ENCODE data around the gene PFKFB2.

The PFKFB2 gene

GRCh38 chr1:207070811-207071210 is 17.7 kb downstream of the PFKFB2 start:
- TF ChIP-seq, protein P1, sequence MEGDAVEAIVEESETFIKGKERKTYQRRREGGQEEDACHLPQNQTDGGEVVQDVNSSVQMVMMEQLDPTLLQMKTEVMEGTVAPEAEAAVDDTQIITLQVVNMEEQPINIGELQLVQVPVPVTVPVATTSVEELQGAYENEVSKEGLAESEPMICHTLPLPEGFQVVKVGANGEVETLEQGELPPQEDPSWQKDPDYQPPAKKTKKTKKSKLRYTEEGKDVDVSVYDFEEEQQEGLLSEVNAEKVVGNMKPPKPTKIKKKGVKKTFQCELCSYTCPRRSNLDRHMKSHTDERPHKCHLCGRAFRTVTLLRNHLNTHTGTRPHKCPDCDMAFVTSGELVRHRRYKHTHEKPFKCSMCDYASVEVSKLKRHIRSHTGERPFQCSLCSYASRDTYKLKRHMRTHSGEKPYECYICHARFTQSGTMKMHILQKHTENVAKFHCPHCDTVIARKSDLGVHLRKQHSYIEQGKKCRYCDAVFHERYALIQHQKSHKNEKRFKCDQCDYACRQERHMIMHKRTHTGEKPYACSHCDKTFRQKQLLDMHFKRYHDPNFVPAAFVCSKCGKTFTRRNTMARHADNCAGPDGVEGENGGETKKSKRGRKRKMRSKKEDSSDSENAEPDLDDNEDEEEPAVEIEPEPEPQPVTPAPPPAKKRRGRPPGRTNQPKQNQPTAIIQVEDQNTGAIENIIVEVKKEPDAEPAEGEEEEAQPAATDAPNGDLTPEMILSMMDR (IDR thresholded peaks at IDR 0.05; ENCODE audit: low read depth, low read length, missing control alignments), result no peak
- no peak for DNase-seq (ENCODE audit: extremely low read depth, low read depth)
- no peak overlapping the region for H3K4me3 ChIP-seq (replicated peaks; ENCODE audit: low read depth, low read length)

- TF ChIP-seq, protein P1 (IDR thresholded peaks at IDR 0.05; ENCODE audit: low read depth, low read length, missing control alignments), result no peak
- no peak for DNase-seq (ENCODE audit: extremely low read depth, low read depth)
Observed at GRCh38 chr1:207071426-207071825, 18.4 kb downstream of the PFKFB2 start.

DNA sequence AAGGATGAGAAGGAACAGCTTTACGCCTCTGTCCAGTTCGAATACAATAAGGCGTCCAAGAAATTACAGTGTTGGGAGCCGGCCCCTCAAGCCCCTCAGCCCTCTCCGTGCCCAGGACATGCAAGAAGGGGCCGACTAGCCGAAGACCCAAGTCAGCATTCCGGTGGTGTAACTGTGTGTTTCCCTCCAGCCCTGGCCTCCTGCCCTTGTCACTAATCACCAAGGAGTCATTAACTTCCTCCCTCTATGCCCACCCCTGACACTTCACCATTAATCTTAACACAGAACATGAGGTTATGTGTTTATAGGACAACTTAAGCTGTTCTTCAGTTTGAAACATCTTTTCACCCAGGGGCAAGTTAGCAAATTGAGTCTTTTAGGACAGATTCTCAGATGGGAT is 19.2 kb downstream of the PFKFB2 start:
- H3K4me3 ChIP-seq (replicated peaks; ENCODE audit: low read depth, low read length), result no peak overlapping the region
- TF ChIP-seq, protein P1 (IDR thresholded peaks at IDR 0.05; ENCODE audit: low read depth, low read length, missing control alignments), result no peak
- no peak for DNase-seq (ENCODE audit: extremely low read depth, low read depth)

More at GRCh38 chr1:207071426-207071825, 18.4 kb downstream of the PFKFB2 start:
- no peak overlapping the region for H3K4me3 ChIP-seq (replicated peaks; ENCODE audit: low read depth, low read length)

GRCh38 chr1:207073906-207074820 is 21.1 kb downstream of the PFKFB2 start:
- no peak for DNase-seq (ENCODE audit: extremely low read depth, low read depth)

DNA sequence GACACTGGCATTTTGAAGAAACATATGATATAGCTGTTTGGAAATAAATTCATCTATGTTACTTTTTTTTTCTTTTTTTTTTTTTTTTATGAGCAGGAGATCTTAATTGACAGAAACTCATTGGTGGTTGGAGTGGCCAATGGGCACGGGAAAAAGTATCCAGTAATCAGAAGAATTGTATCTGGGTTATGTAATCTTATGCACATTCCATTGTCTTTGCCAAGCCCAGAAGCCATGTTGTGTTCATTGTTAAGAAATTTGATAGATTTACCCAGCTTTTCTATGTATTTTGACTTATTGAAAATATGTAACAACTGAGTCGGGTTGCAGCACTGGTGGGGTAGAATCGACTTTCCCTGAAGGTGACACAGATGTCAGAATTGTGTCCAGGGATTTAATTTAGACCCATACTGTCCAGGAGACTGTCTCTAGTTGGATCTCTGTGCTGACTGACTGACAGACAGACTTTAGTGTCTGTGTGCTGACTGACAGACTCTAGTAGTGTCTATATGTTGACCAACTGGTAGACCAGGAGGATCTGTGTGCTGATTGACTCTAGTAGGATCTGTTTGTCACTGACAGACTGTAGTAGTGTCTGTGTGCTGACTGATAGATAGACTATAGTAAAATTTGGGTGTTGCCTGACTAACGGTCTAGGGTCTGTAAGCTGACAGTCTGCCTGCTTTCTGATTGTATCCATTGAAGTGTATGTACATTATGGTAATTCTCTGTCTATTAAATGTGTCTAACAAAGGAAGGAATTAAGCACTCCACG is 23.3 kb downstream of the PFKFB2 start:
- TF ChIP-seq, protein P1 (IDR thresholded peaks at IDR 0.05; ENCODE audit: low read depth, low read length, missing control alignments), result no peak
- DNase-seq (ENCODE audit: extremely low read depth, low read depth), result no peak
- no peak overlapping the region for H3K4me3 ChIP-seq (replicated peaks; ENCODE audit: low read depth, low read length)

More at GRCh38 chr1:207073906-207074820, 21.1 kb downstream of the PFKFB2 start:
- no peak overlapping the region for H3K4me3 ChIP-seq (replicated peaks; ENCODE audit: low read depth, low read length)
- TF ChIP-seq, protein P1 (IDR thresholded peaks at IDR 0.05; ENCODE audit: low read depth, low read length, missing control alignments), result no peak

DNA sequence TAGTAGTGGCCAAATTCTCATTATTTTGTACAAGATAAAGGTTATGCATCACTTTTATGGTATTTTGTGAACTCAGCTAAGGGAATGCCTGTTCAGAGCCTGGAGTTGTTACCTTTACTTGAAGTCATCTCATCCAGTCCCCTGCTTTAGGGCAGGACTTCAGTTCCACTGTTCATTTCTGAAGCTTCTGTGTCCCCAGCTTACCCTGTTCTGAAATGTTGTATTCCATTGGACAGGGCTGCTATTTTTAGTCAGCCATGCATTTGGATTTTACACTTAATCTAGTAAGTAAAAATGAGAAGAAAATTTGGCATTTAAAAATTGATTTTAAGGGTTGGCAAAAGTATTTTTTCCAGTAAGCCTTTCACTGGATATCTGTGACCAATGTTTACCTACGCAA is 23.9 kb downstream of the PFKFB2 start:
- H3K4me3 ChIP-seq (replicated peaks; ENCODE audit: low read depth, low read length), result no peak overlapping the region
- TF ChIP-seq, protein P1 (IDR thresholded peaks at IDR 0.05; ENCODE audit: low read depth, low read length, missing control alignments), result no peak
- DNase-seq (ENCODE audit: extremely low read depth, low read depth), result no peak

All from HFF-Myc (cell line).